Myocyte (in vitro differentiated cells): ENCODE results near the gene DCTN3. TPM values are rescaled to one million over a fixed set of nuclear protein-coding genes. Genes with fewer than 3 reads are reported as not detected.

Experiments
- DNase-seq: peaks from one replicate; pipeline ENCODE4 v3.0.0-alpha.2; 2012; ENCODE audit warnings: low read depth
- total RNA-seq: library from RNA; depleted of rRNA; stranded (reverse); fragments of >200 nt; gene quantifications from 2 replicates; pipeline ENCODE4 v1.2.3, GENCODE V29; 2014

Gene DCTN3
- total RNA-seq, 1 donor from 2014 or later: 98.8 TPM

DNA sequence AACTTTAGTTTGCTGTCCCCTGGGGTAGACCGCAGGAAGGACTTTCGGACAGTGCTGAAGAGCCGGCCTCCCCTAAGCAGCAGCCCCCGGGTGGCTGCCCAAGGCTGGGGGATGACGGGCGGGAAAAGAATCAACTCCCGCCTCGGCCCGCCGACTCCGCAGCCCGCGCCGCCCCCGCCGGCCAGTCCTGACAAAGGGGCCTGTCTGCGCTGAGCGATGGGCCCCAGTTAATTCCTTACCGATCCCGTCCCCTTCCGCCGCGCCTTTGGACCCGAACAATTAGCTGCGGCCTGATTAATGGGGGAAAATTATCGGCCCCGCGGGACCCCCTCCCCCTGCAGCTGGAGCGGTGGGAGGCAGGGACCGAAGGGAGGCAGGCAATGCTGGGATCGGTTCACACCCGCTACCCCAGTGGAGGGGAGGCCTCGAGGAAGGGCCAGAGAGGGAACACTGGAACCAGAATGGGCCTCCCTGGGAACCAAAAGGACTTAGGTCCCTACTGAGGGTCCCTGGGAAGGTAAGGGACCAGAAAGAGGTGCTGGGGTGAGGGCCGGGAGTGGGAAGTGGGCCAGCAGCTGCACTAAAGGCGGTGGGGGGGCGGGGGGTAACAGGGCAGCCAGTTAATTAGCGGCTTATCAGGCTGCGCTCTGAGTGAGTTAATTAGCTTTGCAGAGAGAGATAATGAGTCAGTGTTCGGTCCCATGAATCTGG, 4.3 kb upstream of the DCTN3 start:
- no peak for DNase-seq

DNA sequence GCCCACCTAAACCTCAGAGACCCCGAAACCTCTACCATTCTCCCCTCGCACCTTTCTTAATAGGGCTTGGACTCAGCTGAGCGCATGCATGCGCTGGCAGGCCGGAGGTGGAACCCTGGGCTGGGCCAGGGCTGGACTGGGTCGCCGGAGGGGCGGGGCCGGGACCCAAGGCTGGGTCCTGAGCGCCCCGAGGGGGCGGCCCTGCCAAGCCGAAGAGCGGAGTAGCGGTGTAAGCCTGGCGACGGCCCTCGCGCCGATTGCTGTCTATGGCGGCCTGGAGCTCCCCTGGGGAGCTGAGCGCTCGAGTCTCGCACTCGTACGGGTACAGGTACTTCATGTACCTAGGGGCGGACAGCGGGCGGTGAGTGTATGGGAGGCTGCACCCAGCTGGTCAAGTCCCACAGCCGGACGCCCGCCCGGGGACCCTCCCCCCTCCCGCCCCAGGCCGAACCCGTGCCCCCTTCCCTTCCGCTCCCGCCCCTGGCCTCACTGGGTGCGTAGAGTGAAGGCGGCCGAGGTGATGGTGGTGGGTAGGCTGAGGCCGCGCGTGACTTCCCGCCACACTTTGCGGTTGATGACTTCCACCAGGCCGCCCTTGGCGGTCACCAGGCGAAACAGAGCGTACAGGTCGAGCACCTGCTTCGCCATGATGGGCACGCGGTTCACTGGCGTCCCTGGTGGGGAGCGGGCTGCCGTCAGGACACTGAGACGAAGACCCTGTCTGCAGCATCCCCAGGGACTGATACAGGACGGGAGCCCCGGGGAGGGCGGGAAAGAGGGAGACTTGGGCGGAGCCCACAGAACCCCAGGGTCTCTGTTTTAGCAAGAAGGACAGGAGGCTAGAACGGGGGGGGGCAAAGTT, 3.3 kb upstream of the DCTN3 start:
- no peak for DNase-seq

DNA sequence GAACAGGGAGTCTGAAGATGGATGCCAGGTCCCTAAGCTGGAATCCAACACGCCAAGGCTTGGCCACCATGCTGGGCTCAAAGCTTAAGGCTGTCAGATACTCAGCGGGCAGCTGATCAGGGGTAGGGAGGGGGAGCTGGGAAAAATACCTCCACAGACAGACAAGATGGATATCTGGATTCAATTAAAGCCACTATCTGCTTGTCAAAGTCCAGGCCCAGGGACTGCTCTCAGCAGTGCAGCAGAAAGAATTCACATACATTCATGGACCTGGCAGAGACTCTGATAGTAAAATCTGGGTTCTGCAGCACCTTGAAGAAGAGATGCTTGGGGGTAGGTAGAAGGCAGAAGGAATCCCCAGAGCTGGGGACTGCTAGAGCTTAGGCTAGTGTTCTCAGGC, 5.2 kb downstream of the DCTN3 start:
- no peak for DNase-seq

DNA sequence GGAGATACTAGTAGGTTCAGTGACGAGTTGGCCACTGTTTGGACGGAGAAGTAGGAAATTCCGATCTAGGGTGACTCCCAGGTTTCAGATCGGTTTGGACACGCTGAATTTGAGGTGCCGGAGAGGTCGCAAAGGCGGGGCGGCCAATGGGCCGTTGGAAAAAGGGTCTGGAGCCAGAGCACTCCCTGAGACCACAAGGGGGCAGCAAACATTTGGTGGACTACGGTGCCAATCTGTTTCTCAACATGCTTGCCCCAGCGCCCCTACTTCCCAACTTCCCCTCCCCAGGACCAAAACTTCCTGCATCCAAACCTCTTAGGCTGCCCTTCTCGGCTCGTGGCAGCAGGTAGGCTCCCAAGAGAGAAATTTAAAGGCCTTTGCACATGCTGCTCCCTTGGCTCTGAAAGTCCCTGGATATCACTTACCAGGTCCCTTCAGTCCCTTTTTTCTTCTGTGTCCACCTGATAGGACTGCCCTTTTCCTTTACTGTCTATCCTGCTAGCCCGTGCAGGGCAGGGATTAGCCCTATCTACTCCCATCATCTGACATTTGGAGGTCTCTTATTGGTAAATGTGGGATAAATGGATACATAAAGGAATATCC, 7.4 kb downstream of the DCTN3 start:
- DNase-seq: peak; percentile 90

- peak; percentile 92 for DNase-seq
Measured at GRCh38 chr9:34611811-34612787, 8.2 kb downstream of the DCTN3 start, which contains the start of gene RPP25L. Gene RPP25L, minus strand, starts transcription at chr9:34612097. Its CDS starts 801 bp downstream, at chr9:34611296.

GRCh38 chr9:34611251-34611810, 9.0 kb downstream of the DCTN3 start:
- DNase-seq: no peak

GRCh38 chr9:34610434-34611206, 9.7 kb downstream of the DCTN3 start:
- DNase-seq: no peak

- DNase-seq: no peak
Measured at GRCh38 chr9:34607331-34607730, 13.0 kb downstream of the DCTN3 start.

DNA sequence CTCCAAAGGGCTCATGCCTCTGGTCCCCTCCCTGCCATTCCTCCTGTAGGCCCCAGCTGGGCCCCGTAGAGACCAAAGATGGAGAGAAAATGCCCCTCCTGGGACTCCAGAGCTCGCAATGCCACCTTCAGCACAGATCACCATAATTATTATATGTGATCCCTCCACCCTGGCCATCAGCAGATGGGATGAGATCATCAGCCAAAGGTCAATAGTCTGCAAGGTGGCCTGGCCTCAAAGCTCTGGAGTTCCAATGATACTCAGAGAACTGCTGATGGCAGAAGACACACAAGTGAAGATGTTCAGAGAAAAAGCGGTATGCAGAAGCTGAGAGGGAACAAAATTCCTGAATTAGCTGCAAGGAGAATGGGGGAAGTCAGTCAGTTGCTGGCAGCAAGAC, 13.4 kb downstream of the DCTN3 start:
- no peak for DNase-seq

- DNase-seq: no peak
Measured at GRCh38 chr9:34606190-34606589, 14.1 kb downstream of the DCTN3 start.

GRCh38 chr9:34603610-34604231, 16.6 kb downstream of the DCTN3 start:
- peak; percentile 85 for DNase-seq

- DNase-seq: no peak
Measured at GRCh38 chr9:34601937-34602573, 18.2 kb downstream of the DCTN3 start.

DNA sequence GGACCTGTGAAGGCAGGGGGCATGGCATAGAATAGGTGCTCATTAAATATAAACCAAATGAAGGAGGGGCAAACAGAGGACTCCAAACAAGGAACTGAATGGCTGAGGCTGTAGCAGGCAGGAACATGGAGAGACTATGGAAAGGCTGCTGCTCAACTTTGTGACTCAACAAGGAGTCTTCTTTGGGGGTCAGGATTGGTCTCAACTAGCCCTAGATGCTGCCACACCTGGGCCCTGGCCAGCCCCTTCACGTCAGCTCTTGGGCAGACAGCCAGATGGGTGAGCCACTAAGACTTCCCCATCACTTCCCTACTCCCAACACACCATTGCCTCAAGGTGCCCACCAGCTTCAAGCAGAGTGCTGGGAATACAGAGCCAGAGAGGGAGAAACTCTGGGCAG, 19.4 kb downstream of the DCTN3 start:
- DNase-seq: no peak

- DNase-seq: peak; percentile 44
Measured at GRCh38 chr9:34599546-34599945, 20.7 kb downstream of the DCTN3 start.

GRCh38 chr9:34594177-34594576, 26.1 kb downstream of the DCTN3 start:
- DNase-seq: no peak

- DNase-seq: no peak
Measured at GRCh38 chr9:34592895-34593601, 27.2 kb downstream of the DCTN3 start.

GRCh38 chr9:34591917-34592866, 28.1 kb downstream of the DCTN3 start:
- no peak for DNase-seq
